GM21390 (cell line): ENCODE data around the gene ACOX2.

ENCODE experiments used
- ATAC-seq: cut with Tn5 transposase; IDR thresholded peaks from one replicate; pipeline ENCODE4 v1.9.1; 2021; ENCODE audit not compliant: unreplicated experiment

Gene ACOX2

DNA sequence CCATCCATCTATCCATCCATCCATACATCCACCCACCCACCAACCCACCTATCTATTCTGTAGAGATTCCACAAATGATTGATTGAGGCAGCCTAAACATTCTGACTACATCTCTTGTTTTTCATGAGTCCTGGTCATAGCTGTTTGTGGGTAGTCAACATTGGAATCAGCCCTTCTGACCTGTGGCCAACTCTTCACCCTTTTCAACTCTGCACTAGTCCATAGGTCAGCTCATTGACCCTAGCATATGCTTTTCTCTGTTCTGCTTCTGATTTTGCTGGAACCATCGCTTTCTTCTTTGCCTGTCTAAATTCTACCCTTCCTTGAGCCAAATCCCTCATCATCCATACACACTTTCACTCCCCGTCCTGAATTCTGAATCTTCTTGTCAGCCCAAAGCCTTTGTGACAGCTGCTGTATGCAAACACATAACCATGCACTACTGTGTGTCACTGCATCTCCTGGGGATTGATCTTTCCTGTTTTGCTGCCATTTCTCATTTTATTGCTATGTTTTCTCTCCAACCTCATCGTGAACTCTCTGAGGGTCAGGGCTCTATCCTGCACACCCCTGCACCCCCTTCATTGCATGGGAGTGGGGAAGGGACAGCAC is 61.9 kb downstream of the ACOX2 start:
- no peak for ATAC-seq

DNA sequence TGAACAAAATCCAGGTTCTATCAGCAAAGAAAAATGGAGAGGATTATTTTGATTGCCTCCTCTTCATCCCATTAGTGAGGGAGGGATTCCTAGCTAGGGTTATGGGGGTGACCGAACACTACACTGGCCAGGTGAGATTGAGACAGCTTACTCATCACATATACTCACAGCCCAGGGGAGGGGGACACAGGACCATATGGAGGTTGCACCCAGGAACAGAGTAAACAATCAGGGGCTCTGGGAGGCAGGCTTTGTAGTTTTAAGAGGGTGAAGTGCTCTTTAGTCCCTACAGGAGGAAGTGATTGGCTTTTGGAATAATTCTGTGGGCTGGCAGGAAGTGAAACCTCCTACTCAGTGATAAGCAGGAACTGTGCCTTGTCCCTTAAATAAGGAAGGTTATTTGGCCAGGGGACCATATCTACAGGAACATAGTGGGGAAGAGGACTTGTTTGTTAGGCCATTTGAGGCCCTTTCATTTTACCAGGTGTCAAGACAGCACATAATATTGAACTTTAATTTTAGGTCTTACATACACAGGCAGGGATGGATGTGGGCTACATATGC is 62.6 kb downstream of the ACOX2 start:
- no peak for ATAC-seq

DNA sequence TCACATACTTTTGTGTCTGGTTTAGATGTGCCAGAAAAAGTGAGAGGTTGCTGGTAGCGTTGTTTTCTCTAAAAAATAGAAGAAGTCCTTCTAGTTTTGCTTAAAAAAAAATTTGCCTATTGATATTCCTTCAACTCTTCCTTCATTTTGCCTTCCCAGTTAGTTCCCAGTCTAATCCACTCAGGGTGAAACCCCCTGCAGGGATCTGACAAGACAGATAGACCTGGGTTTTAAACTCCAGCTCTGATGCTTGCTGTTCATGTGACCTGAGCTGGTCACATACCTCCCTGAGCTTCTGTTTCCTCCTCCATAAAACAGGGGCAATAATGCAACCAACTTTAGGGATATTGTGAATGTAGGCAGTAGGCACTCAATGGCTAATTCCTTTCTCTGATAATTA is 63.7 kb downstream of the ACOX2 start:
- no peak for ATAC-seq

DNA sequence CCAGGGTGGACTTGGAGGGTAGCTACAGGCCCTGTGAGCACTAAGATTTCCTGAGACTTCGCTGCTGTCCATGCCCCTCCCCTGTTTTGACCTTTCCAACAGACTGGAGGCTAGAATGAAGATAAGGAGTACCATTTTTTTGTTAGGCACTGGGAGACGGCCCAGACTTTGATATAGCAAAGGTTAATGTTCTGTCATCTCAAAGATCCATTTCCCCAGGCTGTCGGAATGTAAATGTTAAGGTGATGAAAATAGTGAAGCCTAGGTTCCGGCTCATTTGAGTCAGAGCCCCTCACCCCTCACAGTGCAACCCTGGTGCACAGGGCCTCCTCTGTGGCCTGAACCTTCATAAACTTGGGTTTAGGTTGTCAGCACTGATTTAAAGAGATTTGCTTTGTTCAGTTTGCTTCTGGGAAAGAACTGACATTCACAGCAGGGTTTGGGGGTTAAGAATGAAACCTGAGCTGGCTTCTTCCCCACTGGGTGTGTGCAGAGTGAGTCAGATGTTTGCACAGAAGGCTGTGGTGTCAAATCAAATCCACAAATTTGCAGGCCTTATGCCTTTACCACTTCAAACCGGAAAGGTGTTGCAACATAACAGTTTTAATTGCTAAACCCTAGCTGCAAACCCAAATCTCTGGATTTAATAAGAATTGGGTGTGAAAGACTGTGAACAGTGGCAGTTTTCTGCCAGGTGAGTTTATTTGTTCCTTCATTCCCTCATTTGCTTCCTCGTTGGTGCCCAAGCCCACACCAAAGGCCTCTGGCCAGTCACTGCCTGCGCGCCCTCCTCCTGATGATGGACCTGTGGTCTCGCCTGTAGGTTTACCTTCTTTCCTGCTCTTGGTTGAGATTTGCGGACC is 65.7 kb downstream of the ACOX2 start:
- no peak for ATAC-seq

DNA sequence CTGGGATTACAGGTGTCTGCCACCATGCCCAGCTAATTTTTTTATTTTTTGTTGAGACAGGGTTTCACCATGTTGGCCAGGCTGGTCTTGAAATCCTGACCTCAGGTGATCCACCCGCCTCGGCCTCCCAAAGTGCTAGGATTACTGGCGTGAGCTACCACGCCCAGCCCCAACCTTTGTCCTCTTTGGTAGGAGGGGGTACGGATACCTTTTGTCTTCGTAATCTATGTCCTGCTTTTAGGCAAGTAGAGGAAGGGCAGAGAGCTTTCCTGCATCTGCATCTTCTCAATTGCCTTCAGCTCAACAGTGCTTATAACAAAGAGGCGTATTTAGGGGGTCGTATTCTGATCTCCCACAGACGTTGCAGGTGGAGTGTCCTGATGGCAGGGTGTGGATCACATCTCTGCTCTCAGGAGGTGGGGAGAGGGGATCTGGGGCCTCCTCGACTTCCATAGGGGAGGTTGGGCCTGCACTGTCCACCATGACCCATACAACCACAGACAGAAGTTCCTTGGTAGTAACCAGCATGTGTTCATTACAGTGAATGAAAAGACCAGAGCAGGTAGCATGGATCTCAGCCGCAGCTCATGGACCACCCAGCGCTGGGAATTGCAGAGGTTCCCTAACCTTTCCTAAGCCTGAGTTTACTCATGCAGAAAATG is 66.5 kb downstream of the ACOX2 start:
- ATAC-seq = no peak

DNA sequence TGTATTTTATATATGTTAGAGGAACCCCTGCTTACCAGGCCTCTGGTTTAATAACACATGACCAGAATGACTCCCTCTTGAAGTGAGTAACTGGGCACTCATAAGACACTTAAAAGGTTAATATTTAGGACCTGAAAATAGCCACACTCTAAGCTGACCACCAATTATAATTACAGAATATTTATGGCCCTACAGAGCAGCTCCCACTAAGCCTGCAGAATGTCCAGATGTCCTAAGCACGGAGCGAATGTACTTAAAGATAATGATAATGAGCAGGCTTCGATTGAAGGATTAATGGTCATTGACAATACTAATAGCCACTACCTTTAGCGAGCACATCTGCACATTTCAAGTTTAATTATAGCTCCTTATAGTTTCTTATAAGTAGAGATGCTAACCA is 67.9 kb downstream of the ACOX2 start:
- no peak for ATAC-seq

DNA sequence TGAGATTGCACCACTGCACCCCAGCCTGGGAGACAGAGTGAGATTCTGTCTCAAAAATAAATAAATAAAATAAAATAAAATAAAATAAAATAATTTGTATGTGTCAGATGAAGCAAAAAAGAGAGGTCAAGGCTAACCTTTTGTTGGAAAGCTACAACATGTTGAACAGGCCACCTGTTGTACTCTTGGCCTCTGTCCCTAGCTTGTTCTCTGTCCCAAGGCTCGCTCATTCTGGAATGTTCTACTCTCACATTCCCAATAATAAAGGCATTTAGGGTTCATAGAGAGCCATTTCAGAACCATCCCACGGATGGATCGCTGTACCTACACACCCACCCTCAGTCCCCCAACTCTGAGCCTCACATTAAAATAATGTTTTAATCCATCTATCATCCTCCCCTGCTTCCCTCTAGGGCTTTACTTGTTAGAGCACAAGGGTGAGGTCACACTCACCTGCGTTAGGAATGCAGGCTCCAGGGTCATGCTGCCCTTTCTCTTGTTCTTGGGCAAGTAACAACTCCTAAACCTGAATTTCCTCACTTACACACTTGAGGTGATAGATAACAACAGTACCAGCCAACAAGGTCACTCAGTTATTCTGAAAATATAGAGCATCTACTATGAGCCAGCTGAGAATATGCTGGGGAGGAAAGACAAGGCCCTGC is 70.0 kb downstream of the ACOX2 start:
- ATAC-seq = no peak

DNA sequence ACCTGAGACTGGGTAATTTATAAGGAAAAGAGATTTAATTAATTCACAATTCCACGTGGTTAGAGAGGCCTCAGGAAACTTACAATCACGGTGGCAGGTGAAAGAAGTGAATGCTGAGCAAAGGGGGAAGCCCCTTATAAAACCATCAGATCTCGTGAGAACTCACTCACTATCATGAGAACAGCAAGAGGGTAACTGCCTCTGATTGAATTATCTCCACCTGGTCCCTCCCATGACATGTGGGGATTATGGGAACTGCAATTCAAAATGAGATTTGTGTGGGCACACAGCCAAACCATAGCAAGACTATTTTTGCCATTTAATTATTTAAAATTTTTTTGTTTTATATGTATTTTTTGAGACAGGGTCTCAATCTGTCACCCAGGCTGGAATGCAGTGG is 72.1 kb downstream of the ACOX2 start:
- ATAC-seq = no peak

DNA sequence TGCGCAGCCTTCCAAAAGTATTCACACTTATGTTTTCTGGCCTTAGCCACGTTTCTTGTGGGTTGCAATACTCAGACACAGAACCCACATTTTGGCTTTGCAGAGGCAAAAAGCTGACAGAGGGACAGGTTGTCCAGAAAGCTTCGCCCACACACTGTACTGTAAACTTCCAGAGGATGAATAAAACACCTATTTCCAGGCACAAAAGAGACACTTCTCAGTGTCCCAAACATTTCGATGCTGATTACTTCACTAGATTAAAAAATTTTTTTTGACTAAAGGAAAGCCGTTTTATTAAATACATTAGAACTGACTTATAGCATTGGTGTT is 73.1 kb downstream of the ACOX2 start:
- no peak for ATAC-seq

DNA sequence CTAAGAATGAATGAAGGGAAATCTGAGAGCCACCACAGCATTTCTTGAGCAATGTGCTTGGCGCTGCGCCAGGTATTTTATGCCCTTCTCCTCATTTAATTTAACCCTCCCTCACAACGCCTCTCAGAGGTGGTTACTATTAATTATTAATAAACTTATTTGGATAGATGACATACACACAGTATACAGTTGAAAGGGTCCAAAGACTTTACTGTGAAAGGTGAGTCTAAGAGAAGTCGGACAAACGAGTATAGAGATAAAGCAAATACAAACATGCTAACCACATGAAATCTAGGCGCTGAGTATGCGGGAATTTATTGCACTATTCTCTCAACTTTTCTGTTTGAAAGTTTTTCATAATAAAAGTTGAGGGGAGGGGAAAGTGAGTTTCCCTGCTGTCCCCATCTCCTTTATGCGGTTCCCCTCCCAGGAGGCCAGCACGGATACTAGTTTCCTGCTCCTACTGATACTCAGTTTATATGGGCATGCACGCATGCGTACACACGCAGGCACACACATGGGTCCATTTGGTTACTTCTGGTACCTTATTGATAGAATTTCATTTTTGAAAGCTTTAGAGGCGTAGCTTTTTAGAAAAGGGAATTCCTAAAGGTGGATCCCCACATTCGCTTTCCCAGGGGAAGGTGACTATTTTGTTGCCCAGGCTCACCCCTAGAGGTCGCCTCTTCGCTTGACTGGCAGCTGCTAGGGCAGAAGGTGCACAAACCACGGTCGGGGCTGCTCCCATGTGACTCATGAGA is 73.6 kb downstream of the ACOX2 start:
- peak; percentile 90 for ATAC-seq

DNA sequence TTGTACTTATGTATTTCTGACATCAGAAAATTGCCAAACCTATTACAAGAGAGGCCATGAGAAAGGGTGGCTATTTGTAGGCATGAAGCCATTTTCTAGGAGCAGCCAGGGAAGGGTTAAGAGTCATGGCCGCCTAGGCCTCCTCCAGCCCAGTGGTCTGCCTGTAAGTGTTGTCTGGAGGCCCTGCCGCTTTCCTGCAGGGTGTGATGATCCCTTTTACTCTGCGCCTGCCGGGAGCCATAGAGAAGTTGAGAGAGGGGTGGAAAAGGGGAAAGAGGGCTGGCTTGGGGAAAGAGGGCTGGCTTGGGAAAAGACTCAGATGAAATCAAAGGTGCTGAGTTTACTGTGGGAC is 74.2 kb downstream of the ACOX2 start:
- ATAC-seq = no peak

DNA sequence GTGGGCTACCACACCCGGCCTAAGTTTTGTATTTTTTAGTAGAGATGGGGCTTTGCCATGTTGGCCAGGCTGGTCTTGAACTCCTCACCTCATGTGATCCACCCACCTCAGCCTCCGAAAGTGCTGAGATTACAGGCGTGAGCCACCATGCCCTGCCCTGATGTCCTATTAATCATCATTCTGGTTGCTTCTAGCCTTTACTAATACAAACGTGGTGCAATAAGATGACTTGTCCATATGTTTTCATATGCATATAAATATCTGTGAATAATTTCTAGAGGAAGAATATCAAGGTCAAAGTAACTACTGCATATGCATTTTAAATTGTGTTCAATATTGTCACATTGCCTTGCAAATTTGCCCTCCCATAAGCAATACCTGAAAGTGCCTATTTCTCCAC is 77.8 kb downstream of the ACOX2 start:
- ATAC-seq = no peak
